ENCODE data around the gene BACH1. TPM values are rescaled to one million over a fixed set of nuclear protein-coding genes. Genes with fewer than 3 reads are reported as not detected.

Gene BACH1
- total RNA-seq, 1 donor from 2014 or later, result 83.2 TPM

GRCh38 chr21:29367335-29367734 lies 68.6 kb downstream of the BACH1 start:
- Mint-ChIP-seq H3K4me1 (ENCODE audit: low read depth) (no peaks in the 10 kb centered on the region), H3K4me3 (ENCODE audit: low read depth) (no peak overlapping the region), H3K27ac (no peak overlapping the region), H3K9me3 (ENCODE audit: low read depth) (peaks cover 4% of the 10 kb centered on the region), H3K27me3 (no peaks in the 10 kb centered on the region), H3K36me3 (ENCODE audit: insufficient read depth) (peaks cover 9% of the 10 kb centered on the region)
- no peak for DNase-seq (ENCODE audit: low spot score, unreplicated experiment)
- no peak for TF ChIP-seq CTCF (IDR thresholded peaks at IDR 0.05; ENCODE audit: unreplicated experiment)

- Mint-ChIP-seq H3K4me3 (ENCODE audit: low read depth) (no peak overlapping the region), H3K36me3 (ENCODE audit: insufficient read depth) (peaks cover 8% of the 10 kb centered on the region), H3K4me1 (ENCODE audit: low read depth) (no peaks in the 10 kb centered on the region), H3K9me3 (ENCODE audit: low read depth) (peaks cover 4% of the 10 kb centered on the region), H3K27me3 (no peaks in the 10 kb centered on the region), H3K27ac (no peak overlapping the region)
- DNase-seq (ENCODE audit: low spot score, unreplicated experiment), result no peak
- TF ChIP-seq CTCF (IDR thresholded peaks at IDR 0.05; ENCODE audit: unreplicated experiment), result no peak
These were observed 70.2 kb downstream of the BACH1 start for GRCh38 chr21:29368906-29369305.

GRCh38 chr21:29371464-29371863 lies 72.7 kb downstream of the BACH1 start:
- H3K27ac Mint-ChIP-seq, result no peak overlapping the region
- DNase-seq (ENCODE audit: low spot score, unreplicated experiment), result no peak
- peaks cover 11% of the 10 kb centered on the region for H3K36me3 Mint-ChIP-seq (ENCODE audit: insufficient read depth)
- H3K4me3 Mint-ChIP-seq (ENCODE audit: low read depth), result no peak overlapping the region
- TF ChIP-seq CTCF (IDR thresholded peaks at IDR 0.05; ENCODE audit: unreplicated experiment), result no peak
- no peaks in the 10 kb centered on the region for H3K4me1 Mint-ChIP-seq (ENCODE audit: low read depth)
- H3K9me3 Mint-ChIP-seq (ENCODE audit: low read depth), result peaks cover 4% of the 10 kb centered on the region
- H3K27me3 Mint-ChIP-seq, result no peaks in the 10 kb centered on the region

- H3K9me3 Mint-ChIP-seq (ENCODE audit: low read depth), result no peaks in the 10 kb centered on the region
- peak; percentile 83 for TF ChIP-seq CTCF (IDR thresholded peaks at IDR 0.05; ENCODE audit: unreplicated experiment)
- peak; percentile 23 for DNase-seq (ENCODE audit: low spot score, unreplicated experiment)
These were observed 73.5 kb downstream of the BACH1 start for GRCh38 chr21:29372063-29372802.

GRCh38 chr21:29374481-29374880 lies 75.8 kb downstream of the BACH1 start:
- no peak overlapping the region for H3K4me3 Mint-ChIP-seq (ENCODE audit: low read depth)
- no peak for DNase-seq (ENCODE audit: low spot score, unreplicated experiment)

More at GRCh38 chr21:29372063-29372802, 73.5 kb downstream of the BACH1 start:
- no peaks in the 10 kb centered on the region for H3K27me3 Mint-ChIP-seq
- no peaks in the 10 kb centered on the region for H3K4me1 Mint-ChIP-seq (ENCODE audit: low read depth)
- no peak overlapping the region for H3K27ac Mint-ChIP-seq
- peaks cover 7% of the 10 kb centered on the region for H3K36me3 Mint-ChIP-seq (ENCODE audit: insufficient read depth)
- no peak overlapping the region for H3K4me3 Mint-ChIP-seq (ENCODE audit: low read depth)

More at GRCh38 chr21:29374481-29374880, 75.8 kb downstream of the BACH1 start:
- H3K9me3 Mint-ChIP-seq (ENCODE audit: low read depth), result no peaks in the 10 kb centered on the region
- H3K27me3 Mint-ChIP-seq, result no peaks in the 10 kb centered on the region
- peaks cover 7% of the 10 kb centered on the region for H3K36me3 Mint-ChIP-seq (ENCODE audit: insufficient read depth)
- H3K4me1 Mint-ChIP-seq (ENCODE audit: low read depth), result no peaks in the 10 kb centered on the region
- no peak overlapping the region for H3K27ac Mint-ChIP-seq
- TF ChIP-seq CTCF (IDR thresholded peaks at IDR 0.05; ENCODE audit: unreplicated experiment), result no peak
